WTC11 (cell line): ENCODE measurements around the gene TLE3. TPM values are rescaled to one million over a fixed set of nuclear protein-coding genes. Genes with fewer than 3 reads are reported as not detected.

Experiments
- ATAC-seq: fragments of 200-7000 bp; cut with Tn5 transposase; 2 replicates; pipeline ENCODE4 v1.10.0; 2021; ENCODE audit warnings: mild to moderate bottlenecking, moderate library complexity
- CTCF ChIA-PET: fragments of 300-600 bp; sonication (Branson Sonifier 250); formaldehyde crosslinking; loops from one replicate; lab custom pipeline; 2021; ENCODE audit warnings: antibody characterized with exemption; lab: Charles Lee
- POLR2A ChIA-PET: fragments of 350-600 bp; sonication (Branson Sonifier 250); formaldehyde crosslinking; loops from one replicate; lab custom pipeline; 2021; ENCODE audit warnings: antibody characterized with exemption; lab: Charles Lee
- DNase-seq: peaks from one replicate; pipeline ENCODE4 v3.0.0; 2021; ENCODE audit warnings: low spot score
- H3K27ac Mint-ChIP-seq: 2 replicates; pipeline ENCODE4 v1.8.0; 2021; ENCODE audit warnings: mixed read lengths
- H3K27me3 Mint-ChIP-seq: 2 replicates; pipeline ENCODE4 v1.8.0; 2021; ENCODE audit warnings: low read depth, mild to moderate bottlenecking, moderate library complexity, mixed read lengths
- H3K36me3 Mint-ChIP-seq: 2 replicates; pipeline ENCODE4 v1.8.0; 2021; ENCODE audit warnings: mixed read lengths
- H3K4me1 Mint-ChIP-seq: 2 replicates; pipeline ENCODE4 v1.8.0; 2022; ENCODE audit warnings: mixed read lengths
- H3K4me3 Mint-ChIP-seq: 2 replicates; pipeline ENCODE4 v1.8.0; 2021; ENCODE audit warnings: mild to moderate bottlenecking, moderate library complexity, mixed read lengths
- H3K9me3 Mint-ChIP-seq: 2 replicates; pipeline ENCODE4 v1.8.0; 2021; ENCODE audit warnings: mixed read lengths
- ATF3 ChIP-seq: sonication (generic); formaldehyde crosslinking; conservative IDR thresholded peaks from 2 replicates; pipeline ENCODE4 v1.8.1; 2022; ENCODE audit warnings: mild to moderate bottlenecking, missing genetic modification reagents
- ATF6 ChIP-seq: sonication (generic); formaldehyde crosslinking; IDR thresholded peaks from 2 replicates; pipeline ENCODE4 v1.8.1; 2023; ENCODE audit warnings: mild to moderate bottlenecking, missing genetic modification reagents
- CDX4 ChIP-seq: fragments of 250-450 bp; sonication (Bioruptor Pico); IDR thresholded peaks from 2 replicates; pipeline ENCODE4 v1.9.0; 2021; ENCODE audit warnings: moderate library complexity, mild to moderate bottlenecking, inconsistent platforms, borderline replicate concordance
- E2F1 ChIP-seq: sonication (generic); formaldehyde crosslinking; IDR thresholded peaks from 2 replicates; pipeline ENCODE4 v1.8.0; 2022; ENCODE audit warnings: mild to moderate bottlenecking, missing genetic modification reagents
- EMX1 ChIP-seq: fragments of 250-450 bp; sonication (Bioruptor Pico); IDR thresholded peaks from 2 replicates; pipeline ENCODE4 v1.8.0; 2021; ENCODE audit warnings: mild to moderate bottlenecking
- FOXJ3 ChIP-seq: sonication (generic); formaldehyde crosslinking; IDR thresholded peaks from 2 replicates; pipeline ENCODE4 v1.9.0; 2021; ENCODE audit warnings: missing genetic modification reagents, mild to moderate bottlenecking, borderline replicate concordance
- FOXK1 ChIP-seq: sonication (generic); formaldehyde crosslinking; IDR thresholded peaks from 2 replicates; pipeline ENCODE4 v1.8.0; 2022; ENCODE audit warnings: mild to moderate bottlenecking, moderate library complexity, missing genetic modification reagents
- GRHL2 ChIP-seq: fragments of 250-450 bp; sonication (Bioruptor Pico); IDR thresholded peaks from 2 replicates; pipeline ENCODE4 v1.8.0; 2022; ENCODE audit warnings: mild to moderate bottlenecking, moderate library complexity; ENCODE audit not compliant: insufficient replicate concordance, severe bottlenecking
- GTF2I ChIP-seq: fragments of 250-450 bp; sonication (Bioruptor Pico); conservative IDR thresholded peaks from 2 replicates; pipeline ENCODE4 v1.4.0; 2021; ENCODE audit warnings: mild to moderate bottlenecking
- NFYB ChIP-seq: sonication (generic); formaldehyde crosslinking; conservative IDR thresholded peaks from 2 replicates; pipeline ENCODE4 v1.8.0; 2022; ENCODE audit warnings: low read depth, missing genetic modification reagents
- PRRX2 ChIP-seq: fragments of 250-450 bp; sonication (Bioruptor Pico); IDR thresholded peaks from 2 replicates; pipeline ENCODE4 v1.8.0; 2021; ENCODE audit warnings: mild to moderate bottlenecking
- RORB ChIP-seq: fragments of 250-450 bp; sonication (Bioruptor Pico); IDR thresholded peaks from 2 replicates; pipeline ENCODE4 v1.9.0; 2021; ENCODE audit warnings: mild to moderate bottlenecking
- SMAD4 ChIP-seq: sonication (generic); formaldehyde crosslinking; IDR thresholded peaks from 2 replicates; pipeline ENCODE4 v1.8.0; 2022; ENCODE audit warnings: mild to moderate bottlenecking, missing genetic modification reagents
- TEAD1 ChIP-seq: sonication (generic); formaldehyde crosslinking; IDR thresholded peaks from 2 replicates; pipeline ENCODE4 v1.8.0; 2022; ENCODE audit warnings: mild to moderate bottlenecking, missing genetic modification reagents
- USF1 ChIP-seq: sonication (generic); formaldehyde crosslinking; IDR thresholded peaks from 2 replicates; pipeline ENCODE4 v1.8.0; 2022; ENCODE audit warnings: mild to moderate bottlenecking, missing genetic modification reagents
- ZNF138 ChIP-seq: sonication (generic); formaldehyde crosslinking; conservative IDR thresholded peaks from 2 replicates; pipeline ENCODE4 v1.8.1; 2022; ENCODE audit warnings: mild to moderate bottlenecking, moderate library complexity, missing genetic modification reagents
- ZNF317 ChIP-seq: sonication (generic); formaldehyde crosslinking; IDR thresholded peaks from 2 replicates; pipeline ENCODE4 v1.8.1; 2023; ENCODE audit warnings: low read depth, mild to moderate bottlenecking, moderate library complexity, missing genetic modification reagents, borderline replicate concordance
- ZNF396 ChIP-seq: fragments of 250-450 bp; sonication (Bioruptor Pico); IDR thresholded peaks from 2 replicates; pipeline ENCODE4 v1.8.0; 2021; ENCODE audit warnings: mild to moderate bottlenecking, moderate library complexity, borderline replicate concordance
- ZNF423 ChIP-seq: fragments of 250-450 bp; sonication (Bioruptor Pico); IDR thresholded peaks from 2 replicates; pipeline ENCODE4 v2.1.2; 2022; ENCODE audit warnings: mild to moderate bottlenecking, moderate library complexity
- ZNF512 ChIP-seq: sonication (generic); formaldehyde crosslinking; IDR thresholded peaks from 2 replicates; pipeline ENCODE4 v1.8.1; 2022; ENCODE audit warnings: missing genetic modification reagents, borderline replicate concordance
- total RNA-seq: library from RNA; stranded (reverse); gene quantifications from 3 replicates; pipeline ENCODE4 v1.2.3, GENCODE V29; 2021

Gene TLE3
- total RNA-seq, 1 experiment from 2014 or later, result 78.7 TPM

- Mint-ChIP-seq H3K27me3 (no peaks in the 10 kb centered on the region), H3K36me3 (no peaks in the 10 kb centered on the region), H3K4me1 (no peaks in the 10 kb centered on the region), H3K4me3 (no peak overlapping the region), H3K27ac (no peak overlapping the region), H3K9me3 (peaks cover 5% of the 10 kb centered on the region; the same call in 1 of the 2 replicates)
- CTCF ChIA-PET, result no interaction called here
- POLR2A ChIA-PET, result no interaction called here
- no peak for ATAC-seq
- no peak for DNase-seq
- TF ChIP-seq FOXJ3 (CRISPR knock-in tag), result no peak
- no peak for TF ChIP-seq GTF2I (CRISPR knock-in tag)
- TF ChIP-seq SMAD4, result no peak
- TF ChIP-seq ZNF138 (CRISPR knock-in tag), result no peak
- TF ChIP-seq CDX4, result no peak
- TF ChIP-seq GRHL2 (CRISPR knock-in tag), result no peak
- no peak for TF ChIP-seq ZNF317
- TF ChIP-seq RORB, result no peak
- no peak for TF ChIP-seq ATF6 (CRISPR knock-in tag)
- TF ChIP-seq EMX1, result no peak
- no peak for TF ChIP-seq ATF3
- no peak for TF ChIP-seq USF1
- no peak for TF ChIP-seq E2F1 (CRISPR knock-in tag)
- TF ChIP-seq ZNF396, result no peak
- no peak for TF ChIP-seq FOXK1 (CRISPR knock-in tag)
- no peak for TF ChIP-seq PRRX2 (CRISPR knock-in tag)
- no peak for TF ChIP-seq NFYB
- TF ChIP-seq ZNF512 (CRISPR knock-in tag), result no peak
Observed at GRCh38 chr15:70132139-70132538, 34.4 kb upstream of the TLE3 start.

- Mint-ChIP-seq H3K27me3 (peaks cover 6% of the 10 kb centered on the region; the same call in 1 of the 2 replicates), H3K4me1 (no peaks in the 10 kb centered on the region), H3K4me3 (no peak overlapping the region), H3K9me3 (peaks cover 5% of the 10 kb centered on the region; the same call in 1 of the 2 replicates), H3K27ac (no peak overlapping the region), H3K36me3 (no peaks in the 10 kb centered on the region)
- ATAC-seq (no peak), DNase-seq (no peak)
- TF ChIP-seq ZNF423 (CRISPR knock-in tag) (no peak), TEAD1 (CRISPR knock-in tag) (no peak)
- POLR2A ChIA-PET, result no interaction called here
- CTCF ChIA-PET, result no interaction called here
Observed at GRCh38 chr15:70128414-70129140, 30.9 kb upstream of the TLE3 start.
